Right atrium auricular region (tissue), 2 donors: Measurements from ENCODE around the gene SEC24D. TPM values are rescaled to one million over a fixed set of nuclear protein-coding genes. Genes with fewer than 3 reads are reported as not detected.
A peak's percentile ranks its signal among the peaks of the same experiment; 100 is the strongest.

Source experiments
- DNase-seq: peaks from one replicate; pipeline ENCODE4 v3.0.0-alpha.2; 2019; ENCODE audit warnings: low spot score
- H3K27ac ChIP-seq, 2 donors: fragments of 200-600 bp; sonication (generic); 1 replicate in 1 of 2; 2 replicates in 1 of 2; pipeline ENCODE4 v1.5.1; 2016 to 2019
- H3K27me3 ChIP-seq, 2 donors: fragments of 200-600 bp; sonication (generic); one replicate each; pipeline versions ENCODE4 v1.5.1 to v1.6.0; 2017 to 2019
- H3K36me3 ChIP-seq: fragments of 200-600 bp; sonication (generic); one replicate; pipeline ENCODE4 v1.5.1; 2016
- H3K4me1 ChIP-seq, 2 donors: fragments of 200-600 bp; sonication (generic); one replicate each; pipeline versions ENCODE4 v1.5.1 to v1.6.0; 2017 to 2019
- H3K4me3 ChIP-seq, 2 donors: fragments of 200-600 bp; sonication (generic); 1 replicate in 1 of 2; 2 replicates in 1 of 2; pipeline ENCODE4 v1.5.1; 2017 to 2019; ENCODE audit warnings: mild to moderate bottlenecking in 1 of 2, moderate library complexity in 1 of 2
- H3K9me3 ChIP-seq, 2 donors: fragments of 200-600 bp; sonication (generic); one replicate each; pipeline ENCODE4 v1.5.1; 2019
- total RNA-seq, 2 donors: library from RNA; depleted of rRNA; stranded (reverse); fragments of >200 nt; gene quantifications; one replicate each; pipeline ENCODE4 v1.1.0, GENCODE V29; 2016
- TF ChIP-seq, protein P1 (sequence below), 2 donors: fragments of 200-600 bp; sonication (generic); IDR thresholded peaks; one replicate each; pipeline ENCODE4 v1.5.1; 2019; ENCODE audit warnings: antibody characterized with exemption in 2 of 2

SEC24D gene
- total RNA-seq, 2 donors from 2014 or later, result 25.8 to 33.4 TPM

DNA sequence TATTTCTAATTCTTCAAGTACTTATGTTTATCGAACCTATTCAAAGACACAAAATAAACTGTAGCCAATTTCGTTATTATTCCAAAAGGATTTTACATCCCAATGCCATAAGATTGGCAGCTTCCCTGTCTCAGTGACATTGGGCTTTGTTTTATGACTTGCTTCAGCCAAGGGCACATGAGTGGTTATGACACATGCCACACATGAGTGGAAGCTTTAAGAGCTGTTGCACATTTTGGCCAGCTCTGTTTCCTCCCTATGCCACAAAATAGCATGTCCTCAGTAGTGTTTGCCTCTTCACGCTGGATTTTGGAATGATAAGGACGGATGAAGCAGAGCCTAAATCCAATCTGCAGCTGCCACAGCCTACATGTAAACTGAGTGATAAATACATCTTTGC is 21.9 kb downstream of the SEC24D start:
- no peaks in the 10 kb centered on the region for H3K27me3 ChIP-seq
- peaks cover 0 to 7% of the 10 kb centered on the region in 2 donors for H3K4me1 ChIP-seq
- no peak for DNase-seq
- TF ChIP-seq, protein P1, sequence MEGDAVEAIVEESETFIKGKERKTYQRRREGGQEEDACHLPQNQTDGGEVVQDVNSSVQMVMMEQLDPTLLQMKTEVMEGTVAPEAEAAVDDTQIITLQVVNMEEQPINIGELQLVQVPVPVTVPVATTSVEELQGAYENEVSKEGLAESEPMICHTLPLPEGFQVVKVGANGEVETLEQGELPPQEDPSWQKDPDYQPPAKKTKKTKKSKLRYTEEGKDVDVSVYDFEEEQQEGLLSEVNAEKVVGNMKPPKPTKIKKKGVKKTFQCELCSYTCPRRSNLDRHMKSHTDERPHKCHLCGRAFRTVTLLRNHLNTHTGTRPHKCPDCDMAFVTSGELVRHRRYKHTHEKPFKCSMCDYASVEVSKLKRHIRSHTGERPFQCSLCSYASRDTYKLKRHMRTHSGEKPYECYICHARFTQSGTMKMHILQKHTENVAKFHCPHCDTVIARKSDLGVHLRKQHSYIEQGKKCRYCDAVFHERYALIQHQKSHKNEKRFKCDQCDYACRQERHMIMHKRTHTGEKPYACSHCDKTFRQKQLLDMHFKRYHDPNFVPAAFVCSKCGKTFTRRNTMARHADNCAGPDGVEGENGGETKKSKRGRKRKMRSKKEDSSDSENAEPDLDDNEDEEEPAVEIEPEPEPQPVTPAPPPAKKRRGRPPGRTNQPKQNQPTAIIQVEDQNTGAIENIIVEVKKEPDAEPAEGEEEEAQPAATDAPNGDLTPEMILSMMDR (IDR thresholded peaks at IDR 0.05), result no peak
- H3K36me3 ChIP-seq, result peaks cover 56% of the 10 kb centered on the region
- H3K4me3 ChIP-seq, result no peak overlapping the region
- no peaks in the 10 kb centered on the region for H3K9me3 ChIP-seq
- peak overlapping the region; percentile 20 to 24 for H3K27ac ChIP-seq

DNA sequence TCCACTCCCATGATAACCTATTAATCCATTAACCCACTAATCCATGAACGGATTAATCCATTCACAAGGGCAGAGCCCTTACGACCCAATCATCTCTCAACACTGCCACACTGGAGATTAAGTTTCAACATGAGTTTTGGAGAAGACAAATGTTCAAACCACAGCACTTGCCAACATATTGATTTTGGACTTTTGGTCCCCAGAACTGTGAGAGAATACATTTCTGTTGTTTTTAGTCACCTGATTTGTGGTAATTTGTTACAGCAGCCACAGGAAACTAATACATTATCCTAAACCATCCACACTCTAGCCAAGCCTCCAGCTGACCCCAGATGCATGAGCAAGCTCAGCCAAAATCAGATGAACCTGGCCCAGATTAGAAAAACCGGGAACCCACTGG is 22.4 kb downstream of the SEC24D start:
- Histone ChIP-seq H3K36me3 (peaks cover 61% of the 10 kb centered on the region), H3K4me3 (no peak overlapping the region)

DNA sequence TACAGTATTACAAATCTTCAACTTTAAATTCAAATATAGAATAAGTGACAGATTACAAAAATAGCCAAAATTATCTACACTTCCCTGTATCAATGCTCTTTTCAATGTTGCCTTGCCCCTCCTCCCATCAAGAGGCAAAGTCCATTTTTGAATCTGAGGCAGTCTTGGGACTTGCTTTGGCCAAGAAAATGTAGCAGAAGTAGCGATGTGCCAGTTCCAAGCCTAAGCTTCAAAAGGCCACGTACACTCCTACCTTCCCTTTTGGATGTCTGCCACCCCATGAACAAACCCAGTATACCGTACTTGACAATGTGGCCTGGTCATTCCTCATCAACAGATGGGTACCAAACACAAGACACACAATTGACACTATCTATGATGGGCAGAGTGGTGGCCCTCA is 24.1 kb downstream of the SEC24D start:
- no peaks in the 10 kb centered on the region for H3K9me3 ChIP-seq
- H3K36me3 ChIP-seq, result peaks cover 75% of the 10 kb centered on the region
- H3K4me1 ChIP-seq, result peaks cover 0 to 7% of the 10 kb centered on the region in 2 donors
- H3K27me3 ChIP-seq, result no peaks in the 10 kb centered on the region
- no peak for DNase-seq
- H3K4me3 ChIP-seq, result no peak overlapping the region
- H3K27ac ChIP-seq, result peak overlapping the region; percentile 13 to 40
- TF ChIP-seq, protein P1 (IDR thresholded peaks at IDR 0.05), result no peak

More for the DNA sequence above, 22.4 kb downstream of the SEC24D start:
- no peaks in the 10 kb centered on the region for H3K27me3 ChIP-seq
- TF ChIP-seq, protein P1 (IDR thresholded peaks at IDR 0.05), result no peak
- DNase-seq, result no peak
- H3K27ac ChIP-seq, result peak overlapping the region; percentile 20 to 24
- H3K4me1 ChIP-seq, result peaks cover 0 to 7% of the 10 kb centered on the region in 2 donors
- H3K9me3 ChIP-seq, result no peaks in the 10 kb centered on the region

DNA sequence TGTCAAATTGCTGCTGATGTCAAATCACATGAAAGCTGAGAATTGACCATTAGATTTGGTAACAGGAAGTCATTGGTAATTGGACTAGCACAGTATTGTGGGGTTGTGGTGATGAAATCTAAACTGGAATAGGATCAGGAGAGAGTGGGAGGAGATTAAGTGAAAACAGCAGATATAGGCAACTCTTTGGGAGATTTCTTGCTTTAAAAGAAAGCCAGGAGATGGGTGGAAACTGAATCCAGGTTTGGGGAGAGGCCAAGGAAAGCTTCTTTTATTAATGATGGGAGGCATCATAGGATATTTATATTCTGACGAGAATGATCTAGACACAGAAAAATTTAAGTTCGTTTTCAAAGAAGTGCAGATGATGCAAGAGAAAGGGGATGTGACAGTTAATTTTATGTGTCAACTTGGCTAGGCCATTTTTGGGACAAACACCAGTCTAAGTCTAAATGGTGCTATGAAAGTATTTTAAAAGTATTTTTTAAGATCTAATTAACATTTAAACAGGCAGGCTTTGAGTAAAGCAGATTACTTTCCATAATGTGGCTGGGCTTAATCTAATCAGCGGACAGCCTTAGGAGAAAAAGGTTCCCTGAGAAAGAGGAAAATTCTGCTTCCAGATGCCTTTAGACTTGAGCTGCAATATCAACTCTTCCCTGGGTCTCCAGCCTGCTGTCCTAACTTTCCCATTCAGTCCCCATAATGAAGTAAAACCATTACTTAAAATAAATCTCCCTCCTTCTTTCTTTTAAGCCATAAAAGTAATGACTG is 24.7 kb downstream of the SEC24D start:
- Histone ChIP-seq H3K4me1 (peaks cover 0 to 7% of the 10 kb centered on the region in 2 donors), H3K27me3 (no peaks in the 10 kb centered on the region), H3K4me3 (no peak overlapping the region), H3K9me3 (no peaks in the 10 kb centered on the region), H3K36me3 (peaks cover 82% of the 10 kb centered on the region), H3K27ac (peak overlapping the region in 1 of 2 donors; percentile 40)
- no peak for DNase-seq
- TF ChIP-seq, protein P1 (IDR thresholded peaks at IDR 0.05), result no peak

DNA sequence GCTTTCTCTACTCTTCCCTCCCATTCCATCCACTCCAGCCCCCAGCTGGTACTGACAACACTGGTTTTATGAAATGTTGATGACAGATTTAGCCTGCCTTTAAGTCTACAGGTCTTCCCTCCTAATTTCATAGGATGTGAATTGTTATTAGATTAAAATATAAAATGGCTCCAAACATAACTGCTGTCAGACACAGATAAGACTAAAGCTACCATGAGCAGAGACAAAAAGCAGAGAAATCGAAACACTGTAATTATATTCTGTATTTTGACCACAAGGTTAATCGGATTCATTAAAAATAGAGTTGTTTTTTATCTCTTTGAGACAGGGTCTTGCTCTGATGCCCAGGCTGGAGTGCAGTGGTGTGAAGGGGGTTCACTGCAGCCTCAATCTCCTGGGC is 28.3 kb downstream of the SEC24D start:
- DNase-seq, result no peak

More for the DNA sequence above, 28.3 kb downstream of the SEC24D start:
- TF ChIP-seq, protein P1 (IDR thresholded peaks at IDR 0.05), result no peak
- no peaks in the 10 kb centered on the region for H3K9me3 ChIP-seq
- no peak overlapping the region for H3K4me3 ChIP-seq
- peaks cover 70% of the 10 kb centered on the region for H3K36me3 ChIP-seq
- H3K4me1 ChIP-seq, result peaks cover 0 to 7% of the 10 kb centered on the region in 2 donors
- no peak overlapping the region for H3K27ac ChIP-seq
- no peaks in the 10 kb centered on the region for H3K27me3 ChIP-seq
